Neural progenitor cell (in vitro differentiated cells): Measurements from ENCODE around the gene JMJD6. TPM values are rescaled to one million over a fixed set of nuclear protein-coding genes. Genes with fewer than 3 reads are reported as not detected.

ENCODE experiments used
- DNase-seq: peaks from one replicate; pipeline ENCODE4 v3.0.0-alpha.2; 2016; ENCODE audit warnings: low spot score
- H2AFZ ChIP-seq: fragments of 200-600 bp; sonication (generic); replicated peaks from 2 replicates; pipeline ENCODE4 v1.6.1; 2016; ENCODE audit warnings: antibody characterized with exemption
- H3F3A ChIP-seq: fragments of 200-600 bp; sonication (generic); 2 replicates; pipeline ENCODE4 v1.6.1; 2016; ENCODE audit warnings: antibody characterized with exemption, low read depth
- H3K27ac ChIP-seq: fragments of 200-600 bp; sonication (generic); 2 replicates; pipeline ENCODE4 v1.5.1; 2016; ENCODE audit warnings: mild to moderate bottlenecking
- H3K27me3 ChIP-seq: fragments of 200-600 bp; sonication (generic); 2 replicates; pipeline ENCODE4 v1.6.1; 2016; ENCODE audit warnings: mild to moderate bottlenecking, moderate library complexity
- H3K36me3 ChIP-seq: fragments of 200-600 bp; sonication (generic); 2 replicates; pipeline ENCODE4 v1.5.1; 2016
- H3K4me1 ChIP-seq: fragments of 200-600 bp; sonication (generic); 2 replicates; pipeline ENCODE4 v1.6.1; 2016; ENCODE audit warnings: mixed run types
- H3K4me2 ChIP-seq: fragments of 200-600 bp; sonication (generic); 2 replicates; pipeline ENCODE4 v1.6.1; 2016
- H3K4me3 ChIP-seq: fragments of 200-600 bp; sonication (generic); 2 replicates; pipeline ENCODE4 v1.5.1; 2016
- H3K79me2 ChIP-seq: fragments of 200-600 bp; sonication (generic); 2 replicates; pipeline ENCODE4 v1.6.1; 2016; ENCODE audit warnings: low read depth
- H3K9ac ChIP-seq: fragments of 200-600 bp; sonication (generic); 2 replicates; pipeline ENCODE4 v1.6.1; 2016
- H3K9me3 ChIP-seq: fragments of 200-600 bp; sonication (generic); 2 replicates; pipeline ENCODE4 v1.5.1; 2016; ENCODE audit warnings: low read depth
- H4K20me1 ChIP-seq: fragments of 200-600 bp; sonication (generic); 2 replicates; pipeline ENCODE4 v1.6.1; 2016; ENCODE audit warnings: low read depth
- H3K27ac Mint-ChIP-seq: 3 replicates; pipeline ENCODE4 v1.8.0; 2021; ENCODE audit warnings: mixed read lengths
- H3K27me3 Mint-ChIP-seq: 2 replicates; pipeline ENCODE4 v1.8.0; 2022; ENCODE audit warnings: low read depth, mild to moderate bottlenecking, inconsistent platforms, moderate library complexity, mixed read lengths; ENCODE audit not compliant: insufficient read depth
- H3K36me3 Mint-ChIP-seq: 3 replicates; pipeline ENCODE4 v1.8.0; 2021; ENCODE audit warnings: mixed read lengths
- H3K4me1 Mint-ChIP-seq: 3 replicates; pipeline ENCODE4 v1.8.0; 2021; ENCODE audit warnings: mixed read lengths
- H3K4me3 Mint-ChIP-seq: 3 replicates; pipeline ENCODE4 v1.8.0; 2021; ENCODE audit warnings: mild to moderate bottlenecking, moderate library complexity, mixed read lengths
- H3K9me3 Mint-ChIP-seq: 3 replicates; pipeline ENCODE4 v1.8.0; 2020; ENCODE audit warnings: mixed read lengths
- EZH2 ChIP-seq: fragments of 200-600 bp; sonication (generic); IDR thresholded peaks from 2 replicates; pipeline ENCODE4 v1.6.1; 2017; ENCODE audit warnings: antibody characterized with exemption, mild to moderate bottlenecking, moderate library complexity
- EZH2phosphoT487 ChIP-seq: fragments of 200-600 bp; sonication (generic); IDR thresholded peaks from 2 replicates; pipeline ENCODE4 v1.6.1; 2017; ENCODE audit warnings: antibody characterized with exemption
- total RNA-seq: library from RNA; depleted of rRNA; stranded (reverse); fragments of >200 nt; gene quantifications from 2 replicates; pipeline ENCODE4 v1.2.3, GENCODE V29; 2015; ENCODE audit warnings: low replicate concordance
- TF ChIP-seq, protein P1 (sequence below): fragments of 200-600 bp; sonication (generic); IDR thresholded peaks from 2 replicates; pipeline ENCODE4 v1.5.1; 2017; ENCODE audit warnings: antibody characterized with exemption, mild to moderate bottlenecking

JMJD6 gene
- total RNA-seq, 1 donor from 2014 or later = 8.7 TPM

DNA sequence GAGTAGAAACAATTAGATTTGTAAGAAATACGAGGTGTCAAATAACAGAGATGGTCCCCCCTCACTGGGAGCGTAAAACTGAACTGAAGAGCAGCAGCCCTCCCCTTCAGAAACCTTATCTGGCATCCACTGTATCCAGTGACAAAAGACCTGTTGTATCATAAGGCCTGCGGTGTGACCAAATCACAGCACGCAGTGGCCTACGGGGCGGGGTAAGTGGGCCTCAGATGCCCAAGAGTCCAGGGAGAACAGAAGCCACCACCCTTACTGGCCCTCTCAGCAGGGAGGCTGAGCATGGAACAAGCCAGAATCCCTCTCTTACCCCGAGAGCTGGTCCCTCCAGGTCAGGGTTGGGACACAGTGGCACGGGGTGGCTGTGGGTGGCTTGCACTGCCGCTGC lies 5.5 kb downstream of the JMJD6 start:
- Histone ChIP-seq H3K27ac (no peak overlapping the region), H3K36me3 (no peaks in the 10 kb centered on the region), H3K79me2 (peaks cover 14% of the 10 kb centered on the region), H3K27me3 (no peaks in the 10 kb centered on the region), H2AFZ (no peak overlapping the region), H3K4me1 (no peaks in the 10 kb centered on the region), H4K20me1 (no peaks in the 10 kb centered on the region), H3K4me3 (no peak overlapping the region), H3K4me2 (no peak overlapping the region), H3F3A (peaks cover 6% of the 10 kb centered on the region), H3K9ac (no peak overlapping the region), H3K9me3 (no peaks in the 10 kb centered on the region)
- Mint-ChIP-seq H3K27me3 (peaks cover 2% of the 10 kb centered on the region), H3K36me3 (peaks cover 36% of the 10 kb centered on the region), H3K9me3 (no peaks in the 10 kb centered on the region), H3K4me1 (peaks cover 8% of the 10 kb centered on the region), H3K27ac (no peak overlapping the region), H3K4me3 (no peak overlapping the region)
- DNase-seq = no peak
- TF ChIP-seq EZH2phosphoT487 (no peak), EZH2 (no peak)
- TF ChIP-seq, protein P1, sequence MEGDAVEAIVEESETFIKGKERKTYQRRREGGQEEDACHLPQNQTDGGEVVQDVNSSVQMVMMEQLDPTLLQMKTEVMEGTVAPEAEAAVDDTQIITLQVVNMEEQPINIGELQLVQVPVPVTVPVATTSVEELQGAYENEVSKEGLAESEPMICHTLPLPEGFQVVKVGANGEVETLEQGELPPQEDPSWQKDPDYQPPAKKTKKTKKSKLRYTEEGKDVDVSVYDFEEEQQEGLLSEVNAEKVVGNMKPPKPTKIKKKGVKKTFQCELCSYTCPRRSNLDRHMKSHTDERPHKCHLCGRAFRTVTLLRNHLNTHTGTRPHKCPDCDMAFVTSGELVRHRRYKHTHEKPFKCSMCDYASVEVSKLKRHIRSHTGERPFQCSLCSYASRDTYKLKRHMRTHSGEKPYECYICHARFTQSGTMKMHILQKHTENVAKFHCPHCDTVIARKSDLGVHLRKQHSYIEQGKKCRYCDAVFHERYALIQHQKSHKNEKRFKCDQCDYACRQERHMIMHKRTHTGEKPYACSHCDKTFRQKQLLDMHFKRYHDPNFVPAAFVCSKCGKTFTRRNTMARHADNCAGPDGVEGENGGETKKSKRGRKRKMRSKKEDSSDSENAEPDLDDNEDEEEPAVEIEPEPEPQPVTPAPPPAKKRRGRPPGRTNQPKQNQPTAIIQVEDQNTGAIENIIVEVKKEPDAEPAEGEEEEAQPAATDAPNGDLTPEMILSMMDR = no peak

DNA sequence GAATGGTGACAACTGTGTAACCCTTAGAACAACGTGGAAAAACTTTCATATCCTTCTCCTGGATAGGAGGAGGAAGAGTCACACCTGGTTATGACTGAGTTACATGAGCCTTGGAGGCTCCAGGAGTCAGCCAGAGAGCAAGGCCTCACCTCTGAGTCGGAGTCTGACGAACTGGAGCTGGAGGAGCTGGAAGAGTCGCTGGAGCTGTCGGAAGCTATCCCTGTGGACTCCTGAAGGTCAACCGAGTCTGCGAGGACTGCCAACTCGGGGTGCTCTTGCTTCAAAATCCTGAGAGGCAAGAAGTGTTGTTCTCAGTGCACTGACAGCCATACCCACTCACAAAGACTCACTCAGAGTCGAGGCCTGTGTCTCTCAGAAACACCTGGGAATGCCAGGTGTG lies 6.2 kb downstream of the JMJD6 start:
- Histone ChIP-seq H4K20me1 (no peaks in the 10 kb centered on the region), H3K9ac (no peak overlapping the region), H3K36me3 (no peaks in the 10 kb centered on the region), H3K4me3 (no peak overlapping the region), H2AFZ (no peak overlapping the region), H3K4me1 (no peaks in the 10 kb centered on the region), H3K9me3 (no peaks in the 10 kb centered on the region), H3K27ac (no peak overlapping the region), H3K79me2 (peaks cover 9% of the 10 kb centered on the region), H3K27me3 (no peaks in the 10 kb centered on the region), H3F3A (no peaks in the 10 kb centered on the region), H3K4me2 (no peak overlapping the region)
- Mint-ChIP-seq H3K27me3 (peaks cover 2% of the 10 kb centered on the region), H3K9me3 (no peaks in the 10 kb centered on the region), H3K4me3 (no peak overlapping the region), H3K36me3 (peaks cover 33% of the 10 kb centered on the region), H3K27ac (no peak overlapping the region), H3K4me1 (peaks cover 3% of the 10 kb centered on the region)
- DNase-seq = no peak
- TF ChIP-seq, protein P1 = no peak
- no peak for TF ChIP-seq EZH2phosphoT487
- TF ChIP-seq EZH2 = no peak

DNA sequence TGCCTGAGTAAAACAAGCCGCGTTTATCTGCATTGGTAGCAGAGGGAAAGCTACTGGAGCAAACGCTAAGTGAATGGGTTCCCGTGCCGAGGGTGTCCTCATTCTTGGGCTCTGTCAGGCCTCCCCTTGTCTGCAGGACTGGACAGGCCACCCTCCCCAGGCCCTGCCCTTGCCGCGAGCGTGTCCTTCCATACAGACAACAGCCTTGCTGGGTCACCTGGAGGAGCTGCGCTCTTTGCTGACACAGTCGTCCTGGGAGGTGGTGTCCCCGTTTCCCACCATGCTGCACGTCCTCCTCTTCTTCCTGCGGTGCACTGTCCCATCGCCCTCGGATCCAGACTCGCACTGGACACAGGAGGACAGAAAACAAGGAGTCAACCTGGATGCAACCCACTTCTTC lies 7.9 kb downstream of the JMJD6 start:
- Histone ChIP-seq H3K27ac (no peak overlapping the region), H3K9me3 (no peaks in the 10 kb centered on the region), H2AFZ (no peak overlapping the region), H3K27me3 (no peaks in the 10 kb centered on the region), H4K20me1 (no peaks in the 10 kb centered on the region), H3K4me1 (no peaks in the 10 kb centered on the region), H3K4me3 (no peak overlapping the region), H3K79me2 (no peaks in the 10 kb centered on the region), H3K9ac (no peak overlapping the region), H3F3A (peaks cover 2% of the 10 kb centered on the region), H3K36me3 (no peaks in the 10 kb centered on the region), H3K4me2 (no peak overlapping the region)
- H3K4me3 Mint-ChIP-seq = no peak overlapping the region
- H3K27ac Mint-ChIP-seq = no peak overlapping the region
- DNase-seq = no peak
- H3K4me1 Mint-ChIP-seq = no peaks in the 10 kb centered on the region
- H3K36me3 Mint-ChIP-seq = peaks cover 32% of the 10 kb centered on the region
- peaks cover 2% of the 10 kb centered on the region for H3K27me3 Mint-ChIP-seq
- no peaks in the 10 kb centered on the region for H3K9me3 Mint-ChIP-seq
- TF ChIP-seq EZH2phosphoT487 (no peak), EZH2 (no peak)

DNA sequence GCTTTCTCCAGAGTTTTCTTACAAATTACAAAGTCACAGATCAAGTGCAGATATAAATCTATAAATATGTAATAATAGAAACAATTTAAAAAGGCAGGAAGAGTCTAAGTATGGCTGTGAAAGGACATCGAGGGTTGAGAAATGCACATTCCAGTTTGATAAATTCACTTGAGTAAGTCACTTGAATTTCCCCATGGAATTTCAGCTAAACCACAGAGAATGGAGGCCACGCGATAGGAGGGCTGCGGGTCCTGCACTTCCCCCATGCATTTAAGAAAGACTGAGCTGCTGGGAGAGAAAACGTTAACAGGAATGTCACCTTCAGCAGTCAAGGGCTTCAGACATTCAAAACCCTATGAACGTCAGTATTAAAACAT lies 9.6 kb downstream of the JMJD6 start:
- H3K27ac ChIP-seq = no peak overlapping the region
- Mint-ChIP-seq H3K9me3 (no peaks in the 10 kb centered on the region), H3K27me3 (no peaks in the 10 kb centered on the region), H3K27ac (no peak overlapping the region), H3K36me3 (peaks cover 25% of the 10 kb centered on the region), H3K4me3 (no peak overlapping the region), H3K4me1 (peaks cover 3% of the 10 kb centered on the region)
- no peaks in the 10 kb centered on the region for H3K9me3 ChIP-seq
- H3K79me2 ChIP-seq = no peaks in the 10 kb centered on the region
- DNase-seq = no peak
- TF ChIP-seq EZH2 = no peak
- TF ChIP-seq, protein P1 = no peak
- no peak for TF ChIP-seq EZH2phosphoT487
- no peaks in the 10 kb centered on the region for H3K4me1 ChIP-seq
- H2AFZ ChIP-seq = no peak overlapping the region
- H3K36me3 ChIP-seq = no peaks in the 10 kb centered on the region
- no peak overlapping the region for H3K4me3 ChIP-seq
- H4K20me1 ChIP-seq = no peaks in the 10 kb centered on the region
- no peak overlapping the region for H3K4me2 ChIP-seq
- no peaks in the 10 kb centered on the region for H3K27me3 ChIP-seq
- H3K9ac ChIP-seq = no peak overlapping the region
- H3F3A ChIP-seq = peaks cover 3% of the 10 kb centered on the region
